Osteoblast (primary cell): Measurements from ENCODE around the gene BNIP3. TPM values are rescaled to one million over a fixed set of nuclear protein-coding genes. Genes with fewer than 3 reads are reported as not detected.
"Not testable (repeated sequence)": the region's sequence is repeated elsewhere in the genome, so short reads cannot be mapped to it uniquely, and the experiment has no call there.

Experiments used
- DNase-seq: peaks from one replicate; pipeline ENCODE4 v3.0.0; 2011; ENCODE audit warnings: low spot score, mixed read lengths; ENCODE audit not compliant: insufficient read length; ENCODE audit errors: missing footprints
- H2AFZ ChIP-seq: 2 replicates; pipeline ENCODE4 v1.6.0; 2011; ENCODE audit warnings: mild to moderate bottlenecking, low read length
- H3K27ac ChIP-seq: 2 replicates; pipeline ENCODE4 v1.5.1; 2011; ENCODE audit warnings: mild to moderate bottlenecking, low read depth, low read length, moderate library complexity
- H3K27me3 ChIP-seq: 2 replicates; pipeline ENCODE4 v1.6.0; 2012; ENCODE audit warnings: mild to moderate bottlenecking, control low read depth, inconsistent platforms, low read length, moderate library complexity; ENCODE audit not compliant: insufficient read depth
- H3K36me3 ChIP-seq: 2 replicates; pipeline ENCODE4 v1.5.1; 2011; ENCODE audit warnings: mild to moderate bottlenecking, low read length, control low read depth, moderate library complexity; ENCODE audit not compliant: insufficient read depth
- H3K4me1 ChIP-seq: 2 replicates; pipeline ENCODE4 v1.5.1; 2011; ENCODE audit warnings: mild to moderate bottlenecking, low read length, control low read depth, moderate library complexity; ENCODE audit not compliant: insufficient read depth
- H3K4me2 ChIP-seq: 2 replicates; pipeline ENCODE4 v1.6.0; 2011; ENCODE audit warnings: mild to moderate bottlenecking, low read length; ENCODE audit not compliant: insufficient read depth
- H3K4me3 ChIP-seq: fragments of 200-600 bp; sonication (generic); 3 replicates; pipeline ENCODE4 v1.5.1; 2012; ENCODE audit warnings: mild to moderate bottlenecking, low read length, inconsistent platforms; ENCODE audit not compliant: insufficient read depth
- H3K79me2 ChIP-seq: 2 replicates; pipeline ENCODE4 v1.6.0; 2012; ENCODE audit warnings: mild to moderate bottlenecking, low read length, control low read depth, inconsistent platforms; ENCODE audit not compliant: insufficient read depth
- H3K9me3 ChIP-seq: 2 replicates; pipeline ENCODE4 v1.5.1; 2011; ENCODE audit warnings: low read depth, low read length, control low read depth
- H4K20me1 ChIP-seq: 2 replicates; pipeline ENCODE4 v1.6.0; 2012; ENCODE audit warnings: mild to moderate bottlenecking, low read length, control low read depth; ENCODE audit not compliant: insufficient read depth
- CTCF ChIP-seq: IDR thresholded peaks from 2 replicates; pipeline ENCODE4 v1.5.1; 2011; ENCODE audit warnings: mild to moderate bottlenecking, low read depth, low read length, moderate library complexity; ENCODE audit errors: extremely low read depth
- total RNA-seq: library from RNA; depleted of rRNA; stranded (reverse); fragments of >200 nt; gene quantifications from 2 replicates; pipeline ENCODE4 v1.2.3, GENCODE V29; 2012

BNIP3 gene
- total RNA-seq, 1 donor, result 112 TPM

- H3K4me3 ChIP-seq, DNase-seq, H3K4me1 ChIP-seq, H3K4me2 ChIP-seq, H3K79me2 ChIP-seq, H3K9me3 ChIP-seq, H3K36me3 ChIP-seq, H3K27ac ChIP-seq, H3K27me3 ChIP-seq, H4K20me1 ChIP-seq, H2AFZ ChIP-seq: not testable (repeated sequence)
Observed at GRCh38 chr10:131986851-131987250, 5.1 kb upstream of the BNIP3 start.

GRCh38 chr10:131983780-131984179 lies 2.1 kb upstream of the BNIP3 start:
- H3K4me3 ChIP-seq, result no peak overlapping the region

DNA sequence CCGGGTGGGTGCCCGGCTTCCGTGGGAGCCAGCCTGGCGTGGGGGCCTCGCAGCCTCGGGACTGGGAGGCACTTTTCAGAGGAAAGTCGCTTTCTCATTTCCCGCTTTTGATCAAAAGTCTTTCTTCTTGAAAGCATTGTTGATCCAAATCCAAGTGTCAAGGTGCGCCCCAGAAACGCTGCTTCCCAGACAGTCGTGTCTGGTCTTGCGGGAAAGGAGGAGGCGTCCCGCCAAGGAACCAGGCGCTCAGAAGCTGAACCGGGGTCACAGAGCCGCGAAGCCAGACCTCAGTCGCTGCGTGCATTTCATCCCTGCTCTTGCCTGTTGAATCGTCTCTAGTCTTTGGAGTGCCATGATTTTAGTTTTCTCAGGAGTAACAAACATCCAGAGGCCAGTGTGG lies 1.1 kb upstream of the BNIP3 start:
- Histone ChIP-seq H3K4me3 (peak overlapping the region; percentile 92), H3K9me3 (no peaks in the 10 kb centered on the region), H2AFZ (no peak overlapping the region), H4K20me1 (peaks cover 21% of the 10 kb centered on the region), H3K4me1 (peaks cover 24% of the 10 kb centered on the region), H3K27me3 (no peaks in the 10 kb centered on the region), H3K36me3 (no peaks in the 10 kb centered on the region), H3K79me2 (peaks cover 35% of the 10 kb centered on the region), H3K4me2 (peak overlapping the region; percentile 76), H3K27ac (no peak overlapping the region)
- DNase-seq, result peak; percentile 69
- no peak for TF ChIP-seq CTCF

More at GRCh38 chr10:131983780-131984179, 2.1 kb upstream of the BNIP3 start:
- TF ChIP-seq CTCF, result no peak
- Histone ChIP-seq H3K27me3 (no peaks in the 10 kb centered on the region), H3K4me2 (peak overlapping the region; percentile 15), H3K79me2 (peaks cover 25% of the 10 kb centered on the region), H4K20me1 (peaks cover 16% of the 10 kb centered on the region), H2AFZ (no peak overlapping the region), H3K36me3 (no peaks in the 10 kb centered on the region), H3K9me3 (no peaks in the 10 kb centered on the region), H3K27ac (no peak overlapping the region), H3K4me1 (peaks cover 24% of the 10 kb centered on the region)
- peak; percentile 98 for DNase-seq

DNA sequence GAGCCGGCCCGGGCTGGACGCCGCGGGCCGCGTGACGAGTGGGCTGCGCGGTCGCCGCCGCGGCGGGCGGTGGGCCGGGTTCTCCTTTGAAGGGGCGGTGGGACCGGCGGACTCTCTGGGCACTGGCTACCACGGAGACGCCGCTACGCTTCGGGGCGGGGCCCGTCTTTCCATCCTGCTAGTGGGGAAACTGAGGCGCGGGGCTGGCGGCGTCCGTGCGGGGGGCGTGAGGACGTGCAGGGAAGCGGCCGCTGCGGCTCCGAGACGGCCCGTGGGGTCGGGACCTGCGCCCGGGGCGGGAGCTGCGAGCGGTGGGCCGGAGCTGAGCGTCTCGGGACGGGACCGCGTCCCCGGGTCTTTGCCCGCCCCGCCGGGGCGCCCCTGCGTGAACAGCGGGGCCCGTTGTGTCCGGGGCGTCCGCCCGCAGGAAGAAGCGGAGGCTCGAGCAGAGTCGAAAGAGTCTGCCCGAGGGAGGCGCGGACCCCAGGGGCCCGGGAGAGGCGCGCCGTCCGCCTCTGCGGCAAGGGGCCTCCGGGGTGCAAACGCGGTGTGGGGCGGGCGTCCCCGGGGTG lies 548 bp upstream of the BNIP3 start:
- Histone ChIP-seq H3K9me3 (no peaks in the 10 kb centered on the region), H3K27ac (peak overlapping the region; percentile 42), H3K4me2 (peak overlapping the region; percentile 76), H3K36me3 (no peaks in the 10 kb centered on the region), H3K4me3 (peak overlapping the region; percentile 92), H2AFZ (peak overlapping the region; percentile 53), H3K79me2 (peaks cover 40% of the 10 kb centered on the region), H3K4me1 (peaks cover 24% of the 10 kb centered on the region), H4K20me1 (peaks cover 21% of the 10 kb centered on the region), H3K27me3 (no peaks in the 10 kb centered on the region)
- TF ChIP-seq CTCF, result no peak
- DNase-seq, result peak; percentile 87
